MCF 10A (cell line): ENCODE data around the gene FOXB2. TPM values are rescaled to one million over a fixed set of nuclear protein-coding genes. Genes with fewer than 3 reads are reported as not detected.

Source experiments
- BruUV-seq: library from RNA; stranded (reverse); fragments of 400-500 nt; replicated peaks from 2 replicates; lab custom pipeline; 2021; lab: Mats Ljungman, UMichigan
- CTCF ChIA-PET: fragments of 300-600 bp; sonication (Branson Sonifier 250); formaldehyde crosslinking; extraction: SDS; loops from one replicate; lab custom pipeline; 2021; ENCODE audit warnings: antibody characterized with exemption, inconsistent platforms; lab: Yijun Ruan, JAX
- POLR2A ChIA-PET: fragments of 300-600, 350-650 bp; sonication (Branson Sonifier 250); formaldehyde crosslinking; extraction: SDS; loops from one replicate; lab custom pipeline; 2020; ENCODE audit warnings: antibody characterized with exemption, inconsistent platforms; lab: Yijun Ruan, JAX
- DNase-seq: peaks from one replicate; pipeline ENCODE4 v3.0.0-alpha.2; 2018; ENCODE audit not compliant: unreplicated experiment
- H3K27ac Mint-ChIP-seq: one replicate; pipeline ENCODE4 v1.8.0; 2022; ENCODE audit warnings: mild to moderate bottlenecking, low read depth, mixed read lengths; ENCODE audit not compliant: unreplicated experiment
- H3K27me3 Mint-ChIP-seq: one replicate; pipeline ENCODE4 v1.8.0; 2022; ENCODE audit warnings: mixed read lengths; ENCODE audit not compliant: insufficient read depth, unreplicated experiment
- H3K36me3 Mint-ChIP-seq: one replicate; pipeline ENCODE4 v1.8.0; 2022; ENCODE audit warnings: mild to moderate bottlenecking, moderate library complexity, mixed read lengths; ENCODE audit not compliant: insufficient read depth, unreplicated experiment
- H3K4me1 Mint-ChIP-seq: one replicate; pipeline ENCODE4 v1.8.0; 2022; ENCODE audit warnings: mixed read lengths; ENCODE audit not compliant: insufficient read depth, unreplicated experiment
- H3K4me3 Mint-ChIP-seq: one replicate; pipeline ENCODE4 v1.8.0; 2022; ENCODE audit warnings: mild to moderate bottlenecking, moderate library complexity, mixed read lengths; ENCODE audit not compliant: unreplicated experiment
- H3K9me3 Mint-ChIP-seq: one replicate; pipeline ENCODE4 v1.8.0; 2022; ENCODE audit warnings: mixed read lengths; ENCODE audit not compliant: unreplicated experiment
- intact Hi-C: fragments of 100-400 bp; cut with micrococcal nuclease; formaldehyde crosslinking; loops from 2 replicates; pipeline ENCODE4 v1.14.1; 2022
- total RNA-seq: library from RNA; stranded (reverse); gene quantifications from 2 replicates; pipeline ENCODE4 v1.2.3, GENCODE V29; 2022
- TF ChIP-seq, protein P1 (sequence below): fragments of 200-600 bp; IDR thresholded peaks from one replicate; pipeline ENCODE4 v1.8.0; 2022; ENCODE audit warnings: antibody characterized with exemption, mild to moderate bottlenecking; ENCODE audit not compliant: unreplicated experiment

FOXB2 gene
- total RNA-seq, 1 experiment from 2014 or later, result not detected

DNA sequence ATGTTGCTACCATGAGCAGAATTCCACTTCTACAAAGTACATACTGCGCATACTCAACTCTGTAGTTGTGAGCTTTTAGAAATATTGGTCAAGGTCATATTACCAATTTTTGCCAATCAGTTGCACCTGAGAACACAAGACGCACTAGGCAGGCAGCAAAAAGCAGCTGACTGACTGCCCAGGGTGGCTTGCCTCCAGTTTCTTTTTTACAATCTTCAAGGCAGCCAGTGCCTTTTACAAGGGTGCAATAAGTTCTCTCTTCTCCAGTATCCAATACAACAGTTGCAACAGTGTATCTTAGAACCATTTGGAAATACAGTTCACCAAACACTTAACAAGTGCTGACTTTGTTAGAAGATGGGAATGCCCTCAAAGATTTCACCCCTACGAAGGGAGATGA, 16.1 kb upstream of the FOXB2 start:
- POLR2A ChIA-PET, result no interaction called here
- Mint-ChIP-seq H3K4me3 (no peak overlapping the region), H3K27me3 (no peaks in the 10 kb centered on the region), H3K4me1 (no peaks in the 10 kb centered on the region), H3K9me3 (no peaks in the 10 kb centered on the region), H3K36me3 (no peaks in the 10 kb centered on the region), H3K27ac (no peak overlapping the region)
- TF ChIP-seq, protein P1, sequence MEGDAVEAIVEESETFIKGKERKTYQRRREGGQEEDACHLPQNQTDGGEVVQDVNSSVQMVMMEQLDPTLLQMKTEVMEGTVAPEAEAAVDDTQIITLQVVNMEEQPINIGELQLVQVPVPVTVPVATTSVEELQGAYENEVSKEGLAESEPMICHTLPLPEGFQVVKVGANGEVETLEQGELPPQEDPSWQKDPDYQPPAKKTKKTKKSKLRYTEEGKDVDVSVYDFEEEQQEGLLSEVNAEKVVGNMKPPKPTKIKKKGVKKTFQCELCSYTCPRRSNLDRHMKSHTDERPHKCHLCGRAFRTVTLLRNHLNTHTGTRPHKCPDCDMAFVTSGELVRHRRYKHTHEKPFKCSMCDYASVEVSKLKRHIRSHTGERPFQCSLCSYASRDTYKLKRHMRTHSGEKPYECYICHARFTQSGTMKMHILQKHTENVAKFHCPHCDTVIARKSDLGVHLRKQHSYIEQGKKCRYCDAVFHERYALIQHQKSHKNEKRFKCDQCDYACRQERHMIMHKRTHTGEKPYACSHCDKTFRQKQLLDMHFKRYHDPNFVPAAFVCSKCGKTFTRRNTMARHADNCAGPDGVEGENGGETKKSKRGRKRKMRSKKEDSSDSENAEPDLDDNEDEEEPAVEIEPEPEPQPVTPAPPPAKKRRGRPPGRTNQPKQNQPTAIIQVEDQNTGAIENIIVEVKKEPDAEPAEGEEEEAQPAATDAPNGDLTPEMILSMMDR, result no peak
- intact Hi-C loops, result no loop called here
- DNase-seq, result no peak
- no TSS peak for BruUV-seq
- CTCF ChIA-PET, result interaction anchor here (1.0 kb wide), 2 partner anchors 14 to 65 kb away, joined by 3 read pairs; no protein-coding TSS in a partner anchor

DNA sequence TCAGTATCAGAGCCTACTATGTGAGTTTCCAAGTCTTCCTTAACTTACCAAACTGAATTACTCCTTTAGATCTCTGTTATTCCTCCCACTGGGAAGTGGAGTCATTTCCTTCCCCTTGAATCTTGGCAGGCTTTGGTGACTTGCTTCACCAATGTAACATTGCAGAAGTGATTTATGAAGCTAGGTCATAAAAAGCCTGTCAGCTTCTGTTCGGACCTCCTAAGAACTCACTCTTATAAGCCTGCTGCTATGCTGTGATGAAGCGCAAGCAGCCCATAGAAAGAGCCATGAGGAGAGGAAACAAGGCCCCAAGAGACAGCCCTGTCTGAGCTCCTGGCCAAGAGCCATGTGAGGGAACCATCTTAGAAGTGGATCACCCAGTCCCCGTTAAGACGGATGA, 14.2 kb upstream of the FOXB2 start:
- Mint-ChIP-seq H3K36me3 (no peaks in the 10 kb centered on the region), H3K4me1 (no peaks in the 10 kb centered on the region), H3K27me3 (no peaks in the 10 kb centered on the region), H3K4me3 (no peak overlapping the region), H3K9me3 (no peaks in the 10 kb centered on the region), H3K27ac (no peak overlapping the region)
- no peak for DNase-seq
- BruUV-seq, result no TSS peak
- intact Hi-C loops, result no loop called here
- TF ChIP-seq, protein P1, result no peak
- POLR2A ChIA-PET, result interaction anchor here (0.5 kb wide), 1 partner anchor 138 kb away, joined by 3 read pairs; no protein-coding TSS in a partner anchor
- CTCF ChIA-PET, result no interaction called here

- ChIA-PET POLR2A (interaction anchor here (1.5 kb wide), 1 partner anchor 148 kb away, joined by 4 read pairs; no protein-coding TSS in a partner anchor), CTCF (interaction anchor here (0.5 kb wide), 1 partner anchor 269 kb away, joined by 3 read pairs; no protein-coding TSS in a partner anchor)
- H3K9me3 Mint-ChIP-seq, result no peaks in the 10 kb centered on the region
- no peak overlapping the region for H3K27ac Mint-ChIP-seq
- no peaks in the 10 kb centered on the region for H3K36me3 Mint-ChIP-seq
- no peak overlapping the region for H3K4me3 Mint-ChIP-seq
- H3K27me3 Mint-ChIP-seq, result peaks cover 5% of the 10 kb centered on the region
- no TSS peak for BruUV-seq
- no peaks in the 10 kb centered on the region for H3K4me1 Mint-ChIP-seq
- no peak for DNase-seq
- TF ChIP-seq, protein P1, result no peak
- intact Hi-C loops, result no loop called here
Observed at GRCh38 chr9:77010527-77010926, 8.9 kb upstream of the FOXB2 start.

- H3K4me1 Mint-ChIP-seq, result no peaks in the 10 kb centered on the region
- H3K36me3 Mint-ChIP-seq, result no peaks in the 10 kb centered on the region
- ChIA-PET CTCF (no interaction called here), POLR2A (no interaction called here)
- TF ChIP-seq, protein P1, result peak; percentile 85
- no peak overlapping the region for H3K4me3 Mint-ChIP-seq
- no peak overlapping the region for H3K27ac Mint-ChIP-seq
- intact Hi-C loops, result loop anchor here (1.0 kb wide), 1 partner anchor 138 kb away; no protein-coding TSS in a partner anchor
- H3K27me3 Mint-ChIP-seq, result peaks cover 18% of the 10 kb centered on the region
- BruUV-seq, result no TSS peak
- DNase-seq, result peak; percentile 55
- no peaks in the 10 kb centered on the region for H3K9me3 Mint-ChIP-seq
Observed at GRCh38 chr9:77011973-77012821, 7.3 kb upstream of the FOXB2 start.
